ENCODE measurements around the gene MCAM.

DNA sequence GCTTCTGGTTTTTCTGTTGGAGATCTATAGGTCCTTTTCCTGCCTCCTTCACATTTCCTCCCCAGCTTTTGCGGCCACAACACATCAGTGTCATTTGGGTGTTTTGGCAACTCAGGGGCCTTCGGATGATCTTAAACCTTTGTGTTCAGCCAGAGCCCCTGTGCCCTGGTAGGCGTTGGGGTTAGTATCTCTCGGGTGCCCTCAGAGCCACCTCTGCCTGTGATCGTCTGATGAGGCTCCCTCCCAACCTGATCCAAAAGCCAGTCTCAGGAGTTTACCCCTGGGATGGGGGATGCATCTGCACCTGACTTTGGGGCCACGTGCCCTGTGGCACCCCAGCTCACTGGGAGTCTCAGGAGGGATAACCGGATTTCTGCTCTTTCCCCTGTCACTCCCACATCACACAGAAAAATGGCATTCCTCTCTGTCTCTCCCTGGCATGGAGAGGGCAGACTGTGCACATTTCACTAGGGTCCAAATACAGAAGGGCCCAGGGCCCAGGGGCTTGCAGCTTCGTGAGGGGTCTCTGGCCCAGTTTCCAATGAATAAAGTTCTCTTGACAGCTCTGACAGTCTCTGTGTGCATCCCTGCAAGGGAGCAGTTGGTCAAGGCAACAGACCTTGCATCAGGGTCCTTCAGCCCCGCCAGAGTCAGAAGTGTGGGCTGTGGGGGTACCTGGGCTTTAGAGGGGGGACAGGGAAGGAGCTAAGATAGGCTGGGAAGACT lies 20.0 kb upstream of the MCAM start:
- TF ChIP-seq, protein P1, sequence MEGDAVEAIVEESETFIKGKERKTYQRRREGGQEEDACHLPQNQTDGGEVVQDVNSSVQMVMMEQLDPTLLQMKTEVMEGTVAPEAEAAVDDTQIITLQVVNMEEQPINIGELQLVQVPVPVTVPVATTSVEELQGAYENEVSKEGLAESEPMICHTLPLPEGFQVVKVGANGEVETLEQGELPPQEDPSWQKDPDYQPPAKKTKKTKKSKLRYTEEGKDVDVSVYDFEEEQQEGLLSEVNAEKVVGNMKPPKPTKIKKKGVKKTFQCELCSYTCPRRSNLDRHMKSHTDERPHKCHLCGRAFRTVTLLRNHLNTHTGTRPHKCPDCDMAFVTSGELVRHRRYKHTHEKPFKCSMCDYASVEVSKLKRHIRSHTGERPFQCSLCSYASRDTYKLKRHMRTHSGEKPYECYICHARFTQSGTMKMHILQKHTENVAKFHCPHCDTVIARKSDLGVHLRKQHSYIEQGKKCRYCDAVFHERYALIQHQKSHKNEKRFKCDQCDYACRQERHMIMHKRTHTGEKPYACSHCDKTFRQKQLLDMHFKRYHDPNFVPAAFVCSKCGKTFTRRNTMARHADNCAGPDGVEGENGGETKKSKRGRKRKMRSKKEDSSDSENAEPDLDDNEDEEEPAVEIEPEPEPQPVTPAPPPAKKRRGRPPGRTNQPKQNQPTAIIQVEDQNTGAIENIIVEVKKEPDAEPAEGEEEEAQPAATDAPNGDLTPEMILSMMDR (IDR thresholded peaks at IDR 0.05), result no peak
- TF ChIP-seq POLR2A (IDR thresholded peaks at IDR 0.05), result no peak
- TF ChIP-seq POLR2AphosphoS5 (IDR thresholded peaks at IDR 0.05), result no peak
